HUES64 (cell line): Measurements from ENCODE around the gene CHRNG.

Experiments
- H3K27ac ChIP-seq: 2 replicates; pipeline ENCODE4 v1.7.0; 2013; ENCODE audit warnings: low read depth, low read length, inconsistent platforms
- H3K27me3 ChIP-seq: 2 replicates; pipeline ENCODE4 v1.6.1; 2013; ENCODE audit warnings: mild to moderate bottlenecking, low read length; ENCODE audit not compliant: insufficient read depth
- H3K36me3 ChIP-seq: 2 replicates; pipeline ENCODE4 v1.6.1; 2013; ENCODE audit warnings: mild to moderate bottlenecking, low read length; ENCODE audit not compliant: insufficient read depth
- H3K4me1 ChIP-seq: 2 replicates; pipeline ENCODE4 v1.6.1; 2013; ENCODE audit warnings: mild to moderate bottlenecking, low read length, moderate library complexity; ENCODE audit not compliant: insufficient read depth
- H3K4me3 ChIP-seq: 2 replicates; pipeline ENCODE4 v1.5.1; 2013; ENCODE audit warnings: mild to moderate bottlenecking, low read length, moderate library complexity
- H3K9ac ChIP-seq: 2 replicates; pipeline ENCODE4 v1.6.1; 2013; ENCODE audit warnings: mild to moderate bottlenecking, low read depth, low read length
- H3K9me3 ChIP-seq: 2 replicates; pipeline ENCODE4 v1.6.1; 2013; ENCODE audit warnings: low read depth, low read length; ENCODE audit not compliant: insufficient read depth
- WGBS: fragments of 150-250, 120-280 bp; methylation state at CpG from one replicate; pipeline ENCODE4 v1.1.7; 2013; ENCODE audit warnings: missing lambda C conversion rate; 5-methylcytosine and 5-hydroxymethylcytosine counted together

CHRNG gene

DNA sequence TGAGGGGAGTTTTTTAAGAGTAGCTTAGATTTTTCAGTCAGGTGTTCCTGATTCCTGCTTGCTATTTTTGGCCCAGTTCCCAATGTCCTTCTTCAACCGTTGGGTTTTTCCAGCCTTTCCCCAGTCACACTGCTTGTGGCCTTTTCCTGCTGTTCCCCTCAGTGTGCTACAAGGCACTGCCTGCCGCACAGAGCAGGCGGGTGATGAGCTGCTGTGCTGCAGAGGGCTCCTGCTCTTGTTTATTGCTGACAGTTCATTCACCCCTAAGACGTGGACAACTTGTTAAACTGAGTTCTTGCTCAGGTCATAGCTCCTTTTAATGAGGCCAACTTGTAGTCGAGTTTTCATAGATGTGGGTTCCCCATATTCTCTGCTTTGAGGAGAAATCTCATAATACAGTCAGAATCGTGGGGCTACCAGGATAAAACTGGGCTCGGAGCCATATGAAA is 31.6 kb downstream of the CHRNG start:
- H3K27ac ChIP-seq: no peak overlapping the region
- no peak overlapping the region for H3K9ac ChIP-seq
- H3K9me3 ChIP-seq: no peaks in the 10 kb centered on the region
- WGBS: 94% methylated on average over 7 of the region's 7 CpGs
- H3K4me3 ChIP-seq: no peak overlapping the region
- no peaks in the 10 kb centered on the region for H3K27me3 ChIP-seq
- H3K36me3 ChIP-seq: peaks cover 85% of the 10 kb centered on the region
- no peaks in the 10 kb centered on the region for H3K4me1 ChIP-seq

DNA sequence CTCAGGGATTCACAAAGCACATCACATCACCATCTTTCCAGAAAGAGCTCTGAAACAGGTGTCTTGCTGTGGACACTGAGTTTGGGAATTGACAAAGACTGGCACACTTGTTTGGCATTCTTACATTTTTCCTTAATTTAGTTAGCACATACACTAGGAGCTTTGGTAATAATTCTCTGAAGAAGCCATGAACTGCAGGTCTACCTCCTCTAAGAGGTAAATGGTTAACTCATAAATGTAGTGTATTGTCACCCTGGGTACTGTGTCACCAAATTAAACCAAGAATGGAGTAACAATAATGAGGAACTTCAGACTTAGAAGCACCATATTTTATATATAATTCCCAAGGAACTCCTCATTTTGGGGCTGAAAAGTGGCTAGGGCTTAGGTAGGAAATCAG is 33.5 kb downstream of the CHRNG start:
- Histone ChIP-seq H3K9me3 (no peaks in the 10 kb centered on the region), H3K27ac (no peak overlapping the region), H3K4me3 (no peak overlapping the region)

DNA sequence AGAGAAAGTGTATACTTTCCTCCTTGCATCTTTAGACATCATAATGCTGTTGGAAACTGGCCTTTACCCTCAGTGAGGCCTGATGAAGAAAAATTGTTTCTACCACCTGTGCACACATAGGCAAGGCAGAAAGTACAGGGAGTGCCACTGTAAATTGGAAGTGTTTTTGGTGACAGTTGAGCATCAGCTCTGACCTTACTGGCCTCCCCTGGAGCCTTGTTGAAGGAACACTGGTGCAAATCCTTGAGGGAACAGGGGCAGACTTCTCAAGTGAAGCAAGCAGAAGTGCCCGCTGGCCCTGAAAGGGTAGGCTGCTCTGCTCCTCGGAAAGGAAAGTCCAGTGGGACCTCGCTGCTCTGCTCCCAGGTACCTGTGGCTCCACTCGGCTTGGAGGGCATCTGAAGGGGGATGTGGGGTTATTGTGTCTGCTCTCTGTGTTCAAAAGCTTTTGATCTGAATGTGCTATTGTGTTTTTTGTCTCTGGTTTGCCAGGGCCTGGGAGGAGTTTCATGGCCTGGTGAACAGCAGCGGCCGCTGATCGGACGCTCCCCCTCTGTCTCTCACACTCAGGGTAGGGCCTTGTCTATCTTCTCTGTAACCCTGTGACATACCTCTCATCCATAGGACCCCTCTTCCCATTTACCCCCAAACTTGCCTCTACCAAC is 34.4 kb downstream of the CHRNG start:
- Histone ChIP-seq H3K27me3 (no peaks in the 10 kb centered on the region), H3K9me3 (no peaks in the 10 kb centered on the region), H3K9ac (no peak overlapping the region), H3K4me3 (no peak overlapping the region), H3K4me1 (no peaks in the 10 kb centered on the region), H3K36me3 (peaks cover 76% of the 10 kb centered on the region), H3K27ac (no peak overlapping the region)
- WGBS: 93% methylated on average over 8 of the region's 8 CpGs

More for the DNA sequence above, 33.5 kb downstream of the CHRNG start:
- Histone ChIP-seq H3K4me1 (no peaks in the 10 kb centered on the region), H3K9ac (no peak overlapping the region), H3K27me3 (no peaks in the 10 kb centered on the region), H3K36me3 (peaks cover 79% of the 10 kb centered on the region)

DNA sequence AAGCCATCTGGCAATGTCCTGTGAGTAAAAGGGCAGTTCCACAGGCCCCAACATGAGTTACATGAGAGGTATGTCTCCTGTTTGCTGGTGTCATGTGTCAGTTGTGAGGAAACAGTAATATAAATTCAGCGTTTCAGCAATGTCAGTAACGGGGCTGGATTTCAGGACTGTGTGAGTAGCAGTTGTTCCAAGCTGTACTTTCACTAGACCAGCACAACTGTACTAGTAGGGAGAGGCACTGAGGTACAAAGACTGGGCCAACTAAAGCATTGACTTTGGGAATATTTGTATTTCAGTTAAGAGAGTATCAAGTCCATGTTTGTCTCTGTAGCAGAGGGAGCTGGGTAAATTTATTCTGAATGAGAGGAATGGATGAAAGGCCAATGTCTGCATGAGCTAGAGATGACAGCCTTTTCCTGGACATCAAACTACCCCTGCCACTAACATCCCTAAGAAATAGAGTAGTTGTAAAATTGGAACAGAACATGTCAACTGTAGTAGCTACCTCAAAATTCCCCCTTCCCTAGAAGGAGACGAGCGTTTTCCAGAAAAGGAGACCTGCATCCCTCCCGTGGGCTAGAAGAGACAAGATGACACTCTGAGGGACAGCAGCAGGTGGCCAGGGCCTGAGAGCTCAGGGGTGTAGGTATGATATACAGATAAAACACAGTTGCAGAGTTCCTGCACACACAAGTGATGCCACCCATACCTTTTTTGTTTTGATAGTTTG is 35.3 kb downstream of the CHRNG start:
- 96% methylated on average over 5 of the region's 5 CpGs for WGBS
- Histone ChIP-seq H3K4me3 (no peak overlapping the region), H3K9ac (no peak overlapping the region), H3K27me3 (no peaks in the 10 kb centered on the region), H3K27ac (no peak overlapping the region), H3K36me3 (peaks cover 71% of the 10 kb centered on the region), H3K9me3 (no peaks in the 10 kb centered on the region), H3K4me1 (no peaks in the 10 kb centered on the region)

DNA sequence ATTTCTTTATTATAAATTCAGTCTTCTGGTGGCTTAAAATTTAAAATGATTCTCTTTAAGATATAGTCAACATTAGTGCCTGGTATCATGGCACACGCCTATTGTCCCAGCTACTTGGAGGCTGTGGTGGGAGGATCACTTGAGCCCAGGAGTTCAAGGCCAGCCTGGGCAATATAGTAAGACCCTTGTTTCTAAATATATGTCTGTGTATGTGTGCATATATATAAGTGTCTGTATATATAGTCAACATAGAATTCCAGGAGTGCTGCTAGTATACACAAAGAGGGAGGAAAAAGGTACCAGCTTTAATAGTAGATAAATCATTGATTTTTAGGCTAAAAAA is 35.9 kb downstream of the CHRNG start:
- WGBS: 100% methylated on average over 1 of the region's 1 CpG
- H3K4me3 ChIP-seq: no peak overlapping the region
- no peaks in the 10 kb centered on the region for H3K9me3 ChIP-seq
- peaks cover 65% of the 10 kb centered on the region for H3K36me3 ChIP-seq
- H3K27ac ChIP-seq: no peak overlapping the region
- no peaks in the 10 kb centered on the region for H3K4me1 ChIP-seq
- no peaks in the 10 kb centered on the region for H3K27me3 ChIP-seq
- no peak overlapping the region for H3K9ac ChIP-seq

DNA sequence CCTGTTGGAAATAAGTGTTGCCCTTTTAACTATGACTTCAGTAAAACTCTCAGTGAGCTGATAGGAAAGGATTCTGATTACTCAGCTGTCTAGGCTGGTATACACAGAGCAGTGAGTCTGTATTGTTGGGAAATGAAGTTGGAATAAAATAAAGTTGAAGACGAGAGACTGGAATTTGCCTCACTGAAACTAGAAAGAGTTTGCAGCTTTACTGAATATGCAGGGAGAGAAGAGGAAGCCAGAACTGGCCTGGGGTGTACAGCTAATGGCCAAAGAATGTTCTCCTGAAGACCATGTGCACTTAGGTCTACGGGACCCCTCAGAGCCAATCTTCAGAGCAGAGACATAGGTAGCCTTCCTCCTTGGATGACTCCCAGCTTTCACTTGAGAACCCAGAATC is 37.5 kb downstream of the CHRNG start:
- H3K4me3 ChIP-seq: no peak overlapping the region
- no peak overlapping the region for H3K9ac ChIP-seq
- H3K9me3 ChIP-seq: no peaks in the 10 kb centered on the region
- 86% methylated on average over 2 of the region's 2 CpGs for WGBS
- H3K27me3 ChIP-seq: no peaks in the 10 kb centered on the region
- H3K36me3 ChIP-seq: peaks cover 71% of the 10 kb centered on the region
- H3K4me1 ChIP-seq: no peaks in the 10 kb centered on the region
- H3K27ac ChIP-seq: no peak overlapping the region

DNA sequence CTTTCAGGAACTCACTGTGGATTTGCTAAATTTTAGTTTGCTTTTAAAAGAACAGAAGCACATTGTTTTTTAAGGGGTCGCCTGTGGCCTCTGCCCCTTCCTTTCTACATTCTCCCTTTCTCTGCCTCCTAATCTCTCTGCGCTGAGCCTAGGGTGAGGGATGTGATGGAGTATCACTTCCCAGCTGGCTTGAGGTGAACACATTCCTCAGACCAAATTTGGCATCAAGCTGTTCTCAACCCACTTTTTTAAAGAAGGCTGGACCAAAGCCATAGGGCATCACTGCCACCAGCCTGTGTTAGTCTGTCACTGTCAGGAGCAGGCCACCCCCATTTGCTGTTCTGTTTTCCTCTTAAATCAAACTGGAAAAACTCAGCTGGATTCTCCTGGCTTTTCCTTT is 38.3 kb downstream of the CHRNG start:
- no peak overlapping the region for H3K4me3 ChIP-seq
- H3K27ac ChIP-seq: no peak overlapping the region
- no peaks in the 10 kb centered on the region for H3K9me3 ChIP-seq
- H3K27me3 ChIP-seq: no peaks in the 10 kb centered on the region
- peaks cover 69% of the 10 kb centered on the region for H3K36me3 ChIP-seq
- no peaks in the 10 kb centered on the region for H3K4me1 ChIP-seq
- WGBS: 90% methylated on average over 2 of the region's 2 CpGs
- H3K9ac ChIP-seq: no peak overlapping the region

DNA sequence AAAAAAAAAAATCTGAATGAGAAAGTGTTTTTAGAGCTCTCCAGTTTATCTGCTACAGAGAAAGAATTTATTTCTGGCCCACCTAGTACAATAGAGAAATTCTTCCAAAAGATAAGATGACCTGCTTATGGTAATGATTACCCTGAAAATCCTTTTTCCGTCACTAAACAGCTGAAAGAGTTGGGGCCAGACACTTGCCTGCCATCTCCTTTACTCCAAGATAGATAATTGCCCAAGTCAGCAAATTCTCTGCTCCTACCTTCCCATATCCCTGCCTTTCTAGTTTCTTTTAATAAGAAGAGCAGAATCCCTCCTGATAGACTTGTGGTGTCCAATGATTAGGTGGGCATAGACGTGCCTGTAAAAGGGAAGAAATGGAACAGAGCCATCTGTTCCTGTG is 39.1 kb downstream of the CHRNG start:
- peaks cover 65% of the 10 kb centered on the region for H3K36me3 ChIP-seq
- no peaks in the 10 kb centered on the region for H3K27me3 ChIP-seq
- WGBS: 92% methylated on average over 2 of the region's 2 CpGs
- no peak overlapping the region for H3K27ac ChIP-seq
- H3K9ac ChIP-seq: no peak overlapping the region
- H3K4me1 ChIP-seq: no peaks in the 10 kb centered on the region
- H3K9me3 ChIP-seq: no peaks in the 10 kb centered on the region
- no peak overlapping the region for H3K4me3 ChIP-seq

DNA sequence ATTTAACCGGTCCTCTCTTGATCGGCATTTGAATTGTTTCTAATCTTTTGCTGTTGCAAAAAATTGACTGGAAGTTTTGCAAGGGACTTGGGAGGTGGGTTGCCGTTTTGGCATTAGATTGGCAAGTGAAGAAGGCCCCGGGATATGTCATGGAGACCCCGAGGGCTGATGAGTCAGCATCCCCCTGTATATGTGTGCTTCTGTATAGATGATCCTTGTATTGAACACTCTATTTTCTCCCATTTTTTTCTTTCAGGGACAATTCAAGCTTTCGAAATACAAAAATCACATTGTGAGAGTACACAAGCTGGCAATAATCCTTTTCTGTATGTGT is 41.1 kb downstream of the CHRNG start:
- Histone ChIP-seq H3K27me3 (no peaks in the 10 kb centered on the region), H3K9me3 (no peaks in the 10 kb centered on the region), H3K4me1 (no peaks in the 10 kb centered on the region), H3K36me3 (peaks cover 53% of the 10 kb centered on the region), H3K4me3 (no peak overlapping the region), H3K27ac (no peak overlapping the region), H3K9ac (no peak overlapping the region)
- WGBS: 97% methylated on average over 6 of the region's 6 CpGs

DNA sequence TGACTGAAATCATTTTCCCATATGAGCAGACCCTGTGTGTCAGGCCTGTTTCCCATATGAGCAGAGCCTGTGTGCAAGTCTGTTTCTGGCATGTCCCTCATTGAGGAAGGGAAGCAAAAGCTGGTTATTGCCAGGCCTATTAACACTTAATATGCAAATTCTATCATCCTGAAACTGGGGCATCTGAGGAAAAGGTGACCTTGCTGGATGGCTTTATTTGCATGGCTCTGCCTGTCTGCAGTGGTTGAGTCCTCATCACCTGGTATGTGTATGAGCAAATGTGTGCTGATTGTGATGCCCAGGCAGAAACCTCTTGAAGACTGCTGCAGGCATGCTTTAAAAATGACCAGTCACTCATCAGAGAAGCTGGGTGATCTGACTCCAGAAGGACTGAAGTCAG is 42.2 kb downstream of the CHRNG start:
- Histone ChIP-seq H3K27me3 (no peaks in the 10 kb centered on the region), H3K9me3 (no peaks in the 10 kb centered on the region), H3K4me3 (no peak overlapping the region), H3K9ac (no peak overlapping the region), H3K36me3 (peaks cover 47% of the 10 kb centered on the region), H3K27ac (no peak overlapping the region), H3K4me1 (no peaks in the 10 kb centered on the region; the same call in 1 of the 2 replicates)

DNA sequence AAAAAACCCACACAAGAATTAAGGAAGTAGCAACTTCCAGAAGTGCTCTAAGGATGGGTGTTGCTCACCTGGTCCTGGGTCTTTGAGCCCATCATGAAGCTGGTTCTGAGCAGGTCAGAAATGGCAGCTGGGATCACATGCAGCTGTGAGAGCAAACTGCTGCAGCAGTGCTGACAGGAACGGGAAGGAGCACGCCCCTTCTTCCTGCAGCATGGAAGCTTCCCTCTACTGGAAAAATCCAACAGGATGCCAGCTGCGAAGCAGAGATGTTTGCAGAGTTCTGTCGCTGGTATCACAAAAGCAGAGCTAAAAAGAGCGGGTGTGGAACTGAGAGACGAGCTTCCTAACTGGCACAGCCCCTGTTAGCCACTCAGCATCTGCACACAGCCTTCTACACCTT is 44.7 kb downstream of the CHRNG start:
- Histone ChIP-seq H3K27ac (no peak overlapping the region), H3K36me3 (peaks cover 33% of the 10 kb centered on the region), H3K9ac (no peak overlapping the region), H3K4me1 (no peaks in the 10 kb centered on the region; the same call in 1 of the 2 replicates), H3K27me3 (no peaks in the 10 kb centered on the region), H3K4me3 (no peak overlapping the region), H3K9me3 (no peaks in the 10 kb centered on the region)
- 93% methylated on average over 6 of the region's 6 CpGs for WGBS
